GM12873 (cell line): ENCODE results near the gene HOXA9.

ENCODE experiments used
- CTCF ChIP-seq: IDR thresholded peaks from 2 replicates; pipeline ENCODE4 v1.5.1; 2012; ENCODE audit warnings: low read depth, mild to moderate bottlenecking, moderate library complexity, low read length, control low read depth; ENCODE audit not compliant: insufficient read depth; ENCODE audit errors: missing control alignments

The HOXA9 gene

GRCh38 chr7:27161721-27162560, 3.4 kb downstream of the HOXA9 start:
- no peak for TF ChIP-seq CTCF

GRCh38 chr7:27161214-27161720, 4.1 kb downstream of the HOXA9 start:
- TF ChIP-seq CTCF = no peak

- peak; percentile 98 for TF ChIP-seq CTCF
Observed at GRCh38 chr7:27160546-27161213, 4.7 kb downstream of the HOXA9 start.

GRCh38 chr7:27160145-27160545, 5.2 kb downstream of the HOXA9 start:
- TF ChIP-seq CTCF = no peak

- TF ChIP-seq CTCF = no peak
Observed at GRCh38 chr7:27159266-27160144, 5.8 kb downstream of the HOXA9 start.

- no peak for TF ChIP-seq CTCF
Observed at GRCh38 chr7:27158436-27159265, 6.7 kb downstream of the HOXA9 start.
